ENCODE measurements around the gene ASPHD2.

DNA sequence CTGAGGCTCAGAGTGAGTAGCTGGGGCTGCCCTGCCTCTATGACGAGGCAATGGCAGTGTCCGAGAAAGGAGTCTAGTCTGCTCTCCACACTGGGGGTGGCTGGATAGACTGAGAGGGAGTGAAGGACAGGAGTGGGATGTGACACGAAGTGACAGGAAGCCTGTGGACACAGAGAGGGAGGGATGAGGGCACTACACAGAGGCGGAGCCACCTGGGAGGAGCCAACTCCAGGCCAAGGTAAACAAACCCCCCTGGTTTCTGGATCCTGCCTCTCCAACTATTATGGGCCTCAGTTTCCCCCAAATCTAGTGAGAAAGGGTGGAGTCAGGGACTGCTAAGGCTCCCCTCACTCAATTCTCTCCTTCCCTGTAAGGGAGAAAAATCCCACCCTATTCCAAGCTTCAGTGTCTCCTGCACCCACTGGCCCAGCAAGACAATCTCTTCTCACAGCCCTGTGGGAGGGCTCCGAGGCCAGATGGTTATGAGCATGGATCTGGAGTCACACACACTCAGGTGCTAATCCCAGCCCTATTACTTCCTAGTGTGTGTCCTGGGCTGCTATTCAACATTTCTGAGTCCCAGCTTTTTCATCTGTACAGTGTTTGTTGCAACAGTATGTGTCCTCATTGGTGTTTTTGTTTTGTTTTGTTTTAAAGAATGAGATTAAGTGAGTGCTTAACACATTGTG lies 24.9 kb downstream of the ASPHD2 start:
- TF ChIP-seq TAF1 (IDR thresholded peaks at IDR 0.05; ENCODE audit: low read depth): no peak
- TF ChIP-seq, protein P1, sequence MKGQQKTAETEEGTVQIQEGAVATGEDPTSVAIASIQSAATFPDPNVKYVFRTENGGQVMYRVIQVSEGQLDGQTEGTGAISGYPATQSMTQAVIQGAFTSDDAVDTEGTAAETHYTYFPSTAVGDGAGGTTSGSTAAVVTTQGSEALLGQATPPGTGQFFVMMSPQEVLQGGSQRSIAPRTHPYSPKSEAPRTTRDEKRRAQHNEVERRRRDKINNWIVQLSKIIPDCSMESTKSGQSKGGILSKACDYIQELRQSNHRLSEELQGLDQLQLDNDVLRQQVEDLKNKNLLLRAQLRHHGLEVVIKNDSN (IDR thresholded peaks at IDR 0.05): no peak
- TF ChIP-seq, protein P2, sequence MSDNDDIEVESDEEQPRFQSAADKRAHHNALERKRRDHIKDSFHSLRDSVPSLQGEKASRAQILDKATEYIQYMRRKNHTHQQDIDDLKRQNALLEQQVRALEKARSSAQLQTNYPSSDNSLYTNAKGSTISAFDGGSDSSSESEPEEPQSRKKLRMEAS (IDR thresholded peaks at IDR 0.05): no peak
- no peak for TF ChIP-seq TCF12 (IDR thresholded peaks at IDR 0.05; ENCODE audit: low read depth)
- no peak for TF ChIP-seq NFIC (IDR thresholded peaks at IDR 0.05)
- TF ChIP-seq EP300 (IDR thresholded peaks at IDR 0.05; ENCODE audit: borderline replicate concordance): no peak
- TF ChIP-seq FOXM1 (IDR thresholded peaks at IDR 0.05; ENCODE audit: borderline replicate concordance, low read depth): no peak
- TF ChIP-seq, protein P3, sequence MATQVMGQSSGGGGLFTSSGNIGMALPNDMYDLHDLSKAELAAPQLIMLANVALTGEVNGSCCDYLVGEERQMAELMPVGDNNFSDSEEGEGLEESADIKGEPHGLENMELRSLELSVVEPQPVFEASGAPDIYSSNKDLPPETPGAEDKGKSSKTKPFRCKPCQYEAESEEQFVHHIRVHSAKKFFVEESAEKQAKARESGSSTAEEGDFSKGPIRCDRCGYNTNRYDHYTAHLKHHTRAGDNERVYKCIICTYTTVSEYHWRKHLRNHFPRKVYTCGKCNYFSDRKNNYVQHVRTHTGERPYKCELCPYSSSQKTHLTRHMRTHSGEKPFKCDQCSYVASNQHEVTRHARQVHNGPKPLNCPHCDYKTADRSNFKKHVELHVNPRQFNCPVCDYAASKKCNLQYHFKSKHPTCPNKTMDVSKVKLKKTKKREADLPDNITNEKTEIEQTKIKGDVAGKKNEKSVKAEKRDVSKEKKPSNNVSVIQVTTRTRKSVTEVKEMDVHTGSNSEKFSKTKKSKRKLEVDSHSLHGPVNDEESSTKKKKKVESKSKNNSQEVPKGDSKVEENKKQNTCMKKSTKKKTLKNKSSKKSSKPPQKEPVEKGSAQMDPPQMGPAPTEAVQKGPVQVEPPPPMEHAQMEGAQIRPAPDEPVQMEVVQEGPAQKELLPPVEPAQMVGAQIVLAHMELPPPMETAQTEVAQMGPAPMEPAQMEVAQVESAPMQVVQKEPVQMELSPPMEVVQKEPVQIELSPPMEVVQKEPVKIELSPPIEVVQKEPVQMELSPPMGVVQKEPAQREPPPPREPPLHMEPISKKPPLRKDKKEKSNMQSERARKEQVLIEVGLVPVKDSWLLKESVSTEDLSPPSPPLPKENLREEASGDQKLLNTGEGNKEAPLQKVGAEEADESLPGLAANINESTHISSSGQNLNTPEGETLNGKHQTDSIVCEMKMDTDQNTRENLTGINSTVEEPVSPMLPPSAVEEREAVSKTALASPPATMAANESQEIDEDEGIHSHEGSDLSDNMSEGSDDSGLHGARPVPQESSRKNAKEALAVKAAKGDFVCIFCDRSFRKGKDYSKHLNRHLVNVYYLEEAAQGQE (IDR thresholded peaks at IDR 0.05; ENCODE audit: low read depth): no peak
- TF ChIP-seq TEAD4 (IDR thresholded peaks at IDR 0.05): no peak

Measured in Ishikawa (cell line).